GM12892 (cell line): ENCODE results near the gene CPLANE1.

Source experiments
- POLR2A ChIP-seq: IDR thresholded peaks from 2 replicates; pipeline ENCODE4 v1.6.1; 2011; ENCODE audit warnings: low read depth, low read length, control low read depth
- TAF1 ChIP-seq: IDR thresholded peaks from 2 replicates; pipeline ENCODE4 v1.6.1; 2011; ENCODE audit warnings: low read depth, mild to moderate bottlenecking, control low read depth, low read length, borderline replicate concordance

- TF ChIP-seq POLR2A (no peak), TAF1 (no peak)
These were observed 58.6 kb downstream of the CPLANE1 start for GRCh38 chr5:37190592-37190991.
